Activated T-helper 17 cell treated with anti-CD3 and anti-CD28 coated beads, Interleukin-2, amount 50 U/mL, for 72 hours (primary cell): ENCODE data around the gene GDF10. TPM values are rescaled to one million over a fixed set of nuclear protein-coding genes. Genes with fewer than 3 reads are reported as not detected.

Experiments used
- ATAC-seq: fragments of 150-1000 bp; cut with Tn5 transposase; replicated peaks from 2 replicates; pipeline ENCODE4 v1.10.0; 2021; ENCODE audit warnings: mild to moderate bottlenecking, moderate library complexity
- H3K27ac Mint-ChIP-seq: one replicate; pipeline ENCODE4 v1.8.0; 2022; ENCODE audit warnings: mixed read lengths
- H3K27me3 Mint-ChIP-seq: one replicate; pipeline ENCODE4 v1.8.0; 2022; ENCODE audit warnings: mixed read lengths
- H3K36me3 Mint-ChIP-seq: one replicate; pipeline ENCODE4 v1.8.0; 2022; ENCODE audit warnings: low read depth, mild to moderate bottlenecking, mixed read lengths
- H3K4me1 Mint-ChIP-seq: one replicate; pipeline ENCODE4 v1.8.0; 2022; ENCODE audit warnings: mixed read lengths
- H3K4me3 Mint-ChIP-seq: one replicate; pipeline ENCODE4 v1.8.0; 2022; ENCODE audit warnings: mild to moderate bottlenecking, mixed read lengths
- H3K9me3 Mint-ChIP-seq: one replicate; pipeline ENCODE4 v1.8.0; 2022; ENCODE audit warnings: mixed read lengths
- total RNA-seq, 2 donors: library from RNA; stranded (reverse); gene quantifications; one replicate each; pipeline ENCODE4 v1.2.3, GENCODE V29; 2022

Gene GDF10
- total RNA-seq, 2 donors from 2014 or later, result 0.45 TPM; not detected in 1

- Mint-ChIP-seq H3K27ac (no peak overlapping the region), H3K36me3 (no peaks in the 10 kb centered on the region), H3K4me3 (no peak overlapping the region), H3K9me3 (no peaks in the 10 kb centered on the region), H3K27me3 (no peaks in the 10 kb centered on the region), H3K4me1 (no peaks in the 10 kb centered on the region)
- no peak for ATAC-seq
These were observed 51.0 kb downstream of the GDF10 start for GRCh38 chr10:47350671-47351640.

- no peak overlapping the region for H3K27ac Mint-ChIP-seq
- no peak for ATAC-seq
- no peaks in the 10 kb centered on the region for H3K36me3 Mint-ChIP-seq
- no peaks in the 10 kb centered on the region for H3K4me1 Mint-ChIP-seq
- no peak overlapping the region for H3K4me3 Mint-ChIP-seq
- no peaks in the 10 kb centered on the region for H3K9me3 Mint-ChIP-seq
- H3K27me3 Mint-ChIP-seq, result no peaks in the 10 kb centered on the region
These were observed 52.2 kb downstream of the GDF10 start for GRCh38 chr10:47351899-47352815.

DNA sequence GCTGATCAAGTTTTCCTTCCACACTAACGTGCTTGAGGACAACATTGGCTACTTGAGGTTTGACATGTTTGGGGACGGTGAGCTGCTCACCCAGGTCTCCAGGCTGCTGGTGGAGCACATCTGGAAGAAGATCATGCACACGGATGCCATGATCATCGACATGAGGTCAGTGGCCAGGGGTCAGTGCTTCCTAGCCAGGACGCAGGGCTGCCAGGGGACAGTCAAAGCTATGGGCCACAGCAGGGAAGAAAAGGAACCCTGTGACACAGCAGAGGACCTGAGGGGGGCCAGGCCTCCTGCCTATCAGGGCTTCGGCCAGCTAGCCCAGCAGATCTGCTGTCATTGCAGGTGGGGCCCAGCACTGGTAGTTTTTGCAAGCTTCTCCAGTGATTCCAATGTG lies 53.4 kb downstream of the GDF10 start:
- no peaks in the 10 kb centered on the region for H3K9me3 Mint-ChIP-seq
- no peak overlapping the region for H3K4me3 Mint-ChIP-seq
- H3K27ac Mint-ChIP-seq, result no peak overlapping the region
- no peaks in the 10 kb centered on the region for H3K27me3 Mint-ChIP-seq
- no peaks in the 10 kb centered on the region for H3K36me3 Mint-ChIP-seq
- H3K4me1 Mint-ChIP-seq, result no peaks in the 10 kb centered on the region
- ATAC-seq, result no peak

DNA sequence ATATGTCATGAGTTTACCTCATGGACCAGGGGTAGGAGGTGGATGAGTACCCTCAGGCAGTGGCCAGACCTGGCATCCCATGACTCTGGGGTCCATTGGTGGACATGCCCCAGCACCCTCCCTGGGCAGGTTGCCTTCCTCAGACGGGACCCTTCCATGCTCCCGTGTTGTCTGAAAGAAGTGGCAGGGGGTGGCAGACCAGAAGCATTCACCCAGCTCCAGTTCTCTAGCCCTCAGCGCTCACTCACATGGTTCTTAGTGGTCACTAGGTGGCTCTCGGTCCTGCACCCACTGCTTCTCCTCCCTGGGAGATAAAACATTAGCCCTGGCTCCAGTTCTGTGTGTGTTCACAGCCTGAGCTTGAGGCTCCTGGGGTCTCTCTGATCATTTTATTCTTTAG lies 54.2 kb downstream of the GDF10 start:
- H3K27me3 Mint-ChIP-seq, result peaks cover under 1% of the 10 kb centered on the region
- H3K36me3 Mint-ChIP-seq, result no peaks in the 10 kb centered on the region
- ATAC-seq, result no peak
- no peak overlapping the region for H3K27ac Mint-ChIP-seq
- H3K9me3 Mint-ChIP-seq, result no peaks in the 10 kb centered on the region
- no peaks in the 10 kb centered on the region for H3K4me1 Mint-ChIP-seq
- H3K4me3 Mint-ChIP-seq, result no peak overlapping the region

DNA sequence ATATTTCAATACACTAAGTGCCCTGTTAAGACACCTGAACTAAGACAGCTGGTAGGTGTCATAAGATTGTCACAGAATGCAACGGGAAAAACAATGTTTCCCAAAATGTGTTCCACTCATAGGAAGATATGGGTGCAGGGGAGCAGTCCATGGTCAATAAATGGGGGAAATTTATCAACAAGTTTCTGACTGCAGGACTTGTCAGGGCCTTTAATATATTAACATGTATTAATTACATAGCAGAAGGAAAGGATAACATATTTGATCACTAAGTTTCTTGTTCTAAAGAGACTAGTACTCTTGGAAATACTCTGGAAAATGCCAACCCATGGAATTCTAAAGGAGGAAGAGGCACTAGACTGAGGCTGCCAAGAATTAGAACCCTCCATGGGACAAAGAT lies 54.9 kb downstream of the GDF10 start:
- Mint-ChIP-seq H3K36me3 (no peaks in the 10 kb centered on the region), H3K9me3 (no peaks in the 10 kb centered on the region), H3K4me1 (no peaks in the 10 kb centered on the region), H3K4me3 (no peak overlapping the region), H3K27ac (no peak overlapping the region), H3K27me3 (peaks cover 3% of the 10 kb centered on the region)
- ATAC-seq, result no peak

DNA sequence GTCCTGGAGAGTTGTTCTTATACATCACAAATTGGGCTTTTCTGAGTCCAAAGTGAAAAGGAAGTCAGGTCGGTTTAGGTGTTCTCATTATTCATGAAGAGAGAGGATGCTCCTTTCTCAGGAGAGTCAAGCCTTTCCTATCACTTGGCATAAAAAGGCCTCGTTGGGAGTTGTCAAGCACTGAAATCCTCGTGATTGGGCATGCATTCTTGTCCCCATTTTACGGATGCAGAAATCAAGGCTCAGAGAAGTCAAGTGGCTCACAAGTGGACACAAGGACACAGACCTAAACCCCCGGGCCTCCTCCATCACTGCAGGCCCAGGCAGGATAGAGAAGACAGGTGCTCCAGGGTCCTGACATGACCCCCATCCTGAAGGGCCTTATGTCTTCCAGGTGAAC lies 56.7 kb downstream of the GDF10 start:
- H3K27me3 Mint-ChIP-seq, result peaks cover 3% of the 10 kb centered on the region
- H3K27ac Mint-ChIP-seq, result no peak overlapping the region
- no peak overlapping the region for H3K4me3 Mint-ChIP-seq
- ATAC-seq, result no peak
- H3K9me3 Mint-ChIP-seq, result no peaks in the 10 kb centered on the region
- H3K36me3 Mint-ChIP-seq, result no peaks in the 10 kb centered on the region
- no peaks in the 10 kb centered on the region for H3K4me1 Mint-ChIP-seq

- Mint-ChIP-seq H3K9me3 (no peaks in the 10 kb centered on the region), H3K4me1 (no peaks in the 10 kb centered on the region), H3K27me3 (peaks cover 3% of the 10 kb centered on the region), H3K27ac (no peak overlapping the region), H3K36me3 (no peaks in the 10 kb centered on the region), H3K4me3 (no peak overlapping the region)
- no peak for ATAC-seq
These were observed 57.2 kb downstream of the GDF10 start for GRCh38 chr10:47357131-47357582.

DNA sequence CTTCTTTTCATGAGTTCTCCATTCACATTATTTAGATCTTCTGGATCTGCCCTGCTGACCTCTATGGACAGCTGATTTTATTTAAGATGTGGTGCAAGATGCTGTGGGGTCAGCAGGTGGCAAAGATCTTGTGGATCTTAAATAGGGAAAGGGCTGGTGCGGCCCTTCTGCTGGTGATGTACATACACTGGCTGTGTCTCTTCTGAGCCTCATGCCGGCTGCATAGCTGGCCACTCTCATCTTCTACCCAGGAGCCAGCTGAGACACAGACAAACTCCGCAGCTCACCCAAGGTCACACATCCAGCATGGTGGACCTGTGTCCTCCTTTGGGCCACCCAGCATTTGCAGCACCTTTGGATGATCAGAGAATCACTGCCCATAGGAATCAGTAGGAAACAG lies 57.9 kb downstream of the GDF10 start:
- no peaks in the 10 kb centered on the region for H3K4me1 Mint-ChIP-seq
- H3K36me3 Mint-ChIP-seq, result no peaks in the 10 kb centered on the region
- H3K27me3 Mint-ChIP-seq, result peaks cover 3% of the 10 kb centered on the region
- no peak overlapping the region for H3K4me3 Mint-ChIP-seq
- no peak for ATAC-seq
- no peak overlapping the region for H3K27ac Mint-ChIP-seq
- H3K9me3 Mint-ChIP-seq, result no peaks in the 10 kb centered on the region

DNA sequence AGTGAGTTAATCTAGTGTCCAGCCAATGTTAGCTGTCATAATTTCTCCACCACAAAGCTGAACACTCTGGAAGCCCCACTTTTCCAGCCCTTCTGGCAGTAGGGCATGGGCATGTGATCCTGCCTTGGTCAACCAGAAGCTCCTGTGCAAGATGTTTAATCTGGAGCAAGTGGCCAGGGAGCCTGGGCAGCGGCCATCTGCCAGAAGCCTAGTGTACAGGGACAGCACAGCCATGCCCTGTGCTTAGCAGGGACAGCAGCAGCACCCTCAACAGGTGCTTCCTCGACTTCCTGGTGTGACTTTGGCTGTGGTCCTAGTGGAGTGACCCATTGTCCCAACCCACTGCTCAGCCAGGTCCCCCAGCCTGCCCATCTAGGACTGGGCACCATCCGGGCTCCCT lies 58.5 kb downstream of the GDF10 start:
- Mint-ChIP-seq H3K4me3 (no peak overlapping the region), H3K27me3 (peaks cover 3% of the 10 kb centered on the region), H3K9me3 (no peaks in the 10 kb centered on the region), H3K36me3 (no peaks in the 10 kb centered on the region), H3K4me1 (no peaks in the 10 kb centered on the region), H3K27ac (no peak overlapping the region)
- no peak for ATAC-seq

DNA sequence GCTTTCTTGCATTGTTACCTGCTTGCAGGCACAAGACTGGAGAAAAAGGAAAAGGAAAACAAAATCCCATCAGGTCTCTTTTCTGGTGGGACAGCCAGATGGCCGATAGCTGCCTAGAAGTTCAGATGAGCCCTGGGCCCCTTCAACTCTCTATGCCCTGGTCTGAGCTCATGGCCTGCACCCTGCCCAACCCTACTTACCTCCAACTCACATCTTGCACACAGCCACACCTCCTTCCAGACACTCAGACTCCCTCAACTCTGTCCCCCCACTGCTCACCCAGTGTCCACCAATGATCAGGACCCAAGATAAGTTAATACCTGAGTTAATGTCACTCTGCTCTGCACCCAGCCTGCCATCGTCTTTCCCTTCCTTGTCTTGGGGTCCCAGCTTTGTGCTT lies 59.1 kb downstream of the GDF10 start:
- no peaks in the 10 kb centered on the region for H3K9me3 Mint-ChIP-seq
- ATAC-seq, result no peak
- no peaks in the 10 kb centered on the region for H3K36me3 Mint-ChIP-seq
- no peak overlapping the region for H3K27ac Mint-ChIP-seq
- H3K4me3 Mint-ChIP-seq, result no peak overlapping the region
- peaks cover 3% of the 10 kb centered on the region for H3K27me3 Mint-ChIP-seq
- H3K4me1 Mint-ChIP-seq, result no peaks in the 10 kb centered on the region

- peaks cover 3% of the 10 kb centered on the region for H3K27me3 Mint-ChIP-seq
These were observed 59.8 kb downstream of the GDF10 start for GRCh38 chr10:47359626-47360418.

GRCh38 chr10:47360419-47361040 lies 60.5 kb downstream of the GDF10 start:
- H3K27me3 Mint-ChIP-seq, result peaks cover 3% of the 10 kb centered on the region
- H3K36me3 Mint-ChIP-seq, result no peaks in the 10 kb centered on the region

More at GRCh38 chr10:47359626-47360418, 59.8 kb downstream of the GDF10 start:
- Mint-ChIP-seq H3K36me3 (no peaks in the 10 kb centered on the region), H3K27ac (no peak overlapping the region), H3K9me3 (no peaks in the 10 kb centered on the region), H3K4me1 (no peaks in the 10 kb centered on the region), H3K4me3 (no peak overlapping the region)
- no peak for ATAC-seq

DNA sequence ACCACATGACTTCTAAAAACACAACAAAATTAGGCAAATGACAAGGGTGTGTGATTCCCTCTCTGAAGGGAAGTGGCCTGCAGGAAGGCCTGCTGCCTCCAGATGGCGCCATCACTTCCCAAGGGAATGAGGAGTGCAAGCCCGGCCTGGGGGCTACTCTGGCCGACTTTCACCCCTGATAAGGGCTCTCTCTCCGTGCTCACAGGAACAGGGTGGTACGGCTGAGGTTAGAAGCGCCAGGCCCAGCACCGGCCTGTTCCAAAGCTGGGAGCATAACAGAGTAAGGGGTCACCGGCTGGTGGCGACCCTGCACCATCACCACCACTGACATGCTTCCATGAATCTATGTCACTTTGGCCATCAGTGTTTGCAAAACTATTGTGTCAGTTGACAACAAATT lies 61.3 kb downstream of the GDF10 start:
- ATAC-seq, result peak; percentile 24
- H3K27me3 Mint-ChIP-seq, result peaks cover 3% of the 10 kb centered on the region
- H3K36me3 Mint-ChIP-seq, result no peaks in the 10 kb centered on the region
- no peak overlapping the region for H3K27ac Mint-ChIP-seq
- no peaks in the 10 kb centered on the region for H3K4me1 Mint-ChIP-seq
- no peaks in the 10 kb centered on the region for H3K9me3 Mint-ChIP-seq
- H3K4me3 Mint-ChIP-seq, result no peak overlapping the region

More at GRCh38 chr10:47360419-47361040, 60.5 kb downstream of the GDF10 start:
- Mint-ChIP-seq H3K27ac (no peak overlapping the region), H3K9me3 (no peaks in the 10 kb centered on the region), H3K4me1 (no peaks in the 10 kb centered on the region), H3K4me3 (no peak overlapping the region)
- no peak for ATAC-seq

- Mint-ChIP-seq H3K9me3 (no peaks in the 10 kb centered on the region), H3K27me3 (peaks cover 3% of the 10 kb centered on the region), H3K36me3 (no peaks in the 10 kb centered on the region), H3K27ac (no peak overlapping the region), H3K4me1 (no peaks in the 10 kb centered on the region), H3K4me3 (no peak overlapping the region)
- no peak for ATAC-seq
These were observed 62.2 kb downstream of the GDF10 start for GRCh38 chr10:47362199-47362598.
